Activated T-helper 17 cell treated with anti-CD3 and anti-CD28 coated beads, Interleukin-2, amount 50 U/mL, for 72 hours (primary cell): Measurements from ENCODE around the gene KCNJ6. TPM values are rescaled to one million over a fixed set of nuclear protein-coding genes. Genes with fewer than 3 reads are reported as not detected.

ENCODE experiments used
- ATAC-seq: fragments of 150-1000 bp; cut with Tn5 transposase; replicated peaks from 2 replicates; pipeline ENCODE4 v1.10.0; 2021; ENCODE audit warnings: mild to moderate bottlenecking, moderate library complexity
- H3K27ac Mint-ChIP-seq: one replicate; pipeline ENCODE4 v1.8.0; 2022; ENCODE audit warnings: mixed read lengths
- H3K27me3 Mint-ChIP-seq: one replicate; pipeline ENCODE4 v1.8.0; 2022; ENCODE audit warnings: mixed read lengths
- H3K36me3 Mint-ChIP-seq: one replicate; pipeline ENCODE4 v1.8.0; 2022; ENCODE audit warnings: low read depth, mild to moderate bottlenecking, mixed read lengths
- H3K4me1 Mint-ChIP-seq: one replicate; pipeline ENCODE4 v1.8.0; 2022; ENCODE audit warnings: mixed read lengths
- H3K4me3 Mint-ChIP-seq: one replicate; pipeline ENCODE4 v1.8.0; 2022; ENCODE audit warnings: mild to moderate bottlenecking, mixed read lengths
- H3K9me3 Mint-ChIP-seq: one replicate; pipeline ENCODE4 v1.8.0; 2022; ENCODE audit warnings: mixed read lengths
- total RNA-seq, 2 donors: library from RNA; stranded (reverse); gene quantifications; one replicate each; pipeline ENCODE4 v1.2.3, GENCODE V29; 2022

KCNJ6 gene
- total RNA-seq = not detected

- Mint-ChIP-seq H3K4me3 (no peak within 1 kb of the TSS), H3K4me1 (no peaks in the 10 kb centered on the region), H3K9me3 (peaks cover 4% of the 10 kb centered on the region), H3K36me3 (no peaks in the 10 kb centered on the region), H3K27me3 (peaks cover 59% of the 10 kb centered on the region), H3K27ac (no peak within 1 kb of the TSS)
- ATAC-seq = no peak
These were observed at the start of gene KCNJ6 for GRCh38 chr21:37916310-37917051. Gene KCNJ6, minus strand, starts transcription at chr21:37916457. Its CDS starts 75,775 bp downstream, at chr21:37840682.

GRCh38 chr21:37965088-37965805, 49.0 kb upstream of the KCNJ6 start:
- Mint-ChIP-seq H3K27me3 (no peaks in the 10 kb centered on the region), H3K36me3 (no peaks in the 10 kb centered on the region), H3K9me3 (no peaks in the 10 kb centered on the region), H3K4me3 (no peak overlapping the region), H3K4me1 (no peaks in the 10 kb centered on the region), H3K27ac (no peak overlapping the region)
- no peak for ATAC-seq

GRCh38 chr21:37958537-37958936, 42.3 kb upstream of the KCNJ6 start:
- Mint-ChIP-seq H3K9me3 (no peaks in the 10 kb centered on the region), H3K4me3 (no peak overlapping the region), H3K27ac (no peak overlapping the region), H3K36me3 (no peaks in the 10 kb centered on the region), H3K4me1 (no peaks in the 10 kb centered on the region), H3K27me3 (peaks cover 19% of the 10 kb centered on the region)
- no peak for ATAC-seq

GRCh38 chr21:37956772-37957171, 40.5 kb upstream of the KCNJ6 start:
- Mint-ChIP-seq H3K27me3 (peaks cover 21% of the 10 kb centered on the region), H3K4me3 (no peak overlapping the region), H3K36me3 (no peaks in the 10 kb centered on the region), H3K4me1 (no peaks in the 10 kb centered on the region), H3K9me3 (no peaks in the 10 kb centered on the region), H3K27ac (no peak overlapping the region)
- ATAC-seq = no peak

- H3K4me1 Mint-ChIP-seq = no peaks in the 10 kb centered on the region
- H3K9me3 Mint-ChIP-seq = peaks cover 5% of the 10 kb centered on the region
- H3K4me3 Mint-ChIP-seq = no peak overlapping the region
These were observed 28.8 kb upstream of the KCNJ6 start for GRCh38 chr21:37945036-37945435.

GRCh38 chr21:37944496-37944895, 28.2 kb upstream of the KCNJ6 start:
- H3K4me1 Mint-ChIP-seq = no peaks in the 10 kb centered on the region
- H3K9me3 Mint-ChIP-seq = peaks cover 9% of the 10 kb centered on the region
- no peak for ATAC-seq
- H3K36me3 Mint-ChIP-seq = no peaks in the 10 kb centered on the region
- no peak overlapping the region for H3K27ac Mint-ChIP-seq
- H3K27me3 Mint-ChIP-seq = peaks cover 13% of the 10 kb centered on the region
- no peak overlapping the region for H3K4me3 Mint-ChIP-seq

More at GRCh38 chr21:37945036-37945435, 28.8 kb upstream of the KCNJ6 start:
- Mint-ChIP-seq H3K27ac (no peak overlapping the region), H3K27me3 (peaks cover 13% of the 10 kb centered on the region), H3K36me3 (no peaks in the 10 kb centered on the region)
- no peak for ATAC-seq

GRCh38 chr21:37940691-37941090, 24.4 kb upstream of the KCNJ6 start:
- peaks cover 10% of the 10 kb centered on the region for H3K9me3 Mint-ChIP-seq
- ATAC-seq = no peak
- H3K4me3 Mint-ChIP-seq = no peak overlapping the region
- H3K27me3 Mint-ChIP-seq = peaks cover 9% of the 10 kb centered on the region
- no peaks in the 10 kb centered on the region for H3K36me3 Mint-ChIP-seq
- no peak overlapping the region for H3K27ac Mint-ChIP-seq
- no peaks in the 10 kb centered on the region for H3K4me1 Mint-ChIP-seq

- Mint-ChIP-seq H3K27ac (no peak overlapping the region), H3K4me1 (no peaks in the 10 kb centered on the region), H3K27me3 (peaks cover 12% of the 10 kb centered on the region), H3K9me3 (peaks cover 10% of the 10 kb centered on the region), H3K36me3 (no peaks in the 10 kb centered on the region), H3K4me3 (no peak overlapping the region)
- no peak for ATAC-seq
These were observed 23.6 kb upstream of the KCNJ6 start for GRCh38 chr21:37939838-37940237.

GRCh38 chr21:37939251-37939650, 23.0 kb upstream of the KCNJ6 start:
- Mint-ChIP-seq H3K4me1 (no peaks in the 10 kb centered on the region), H3K9me3 (peaks cover 12% of the 10 kb centered on the region), H3K4me3 (no peak overlapping the region), H3K36me3 (no peaks in the 10 kb centered on the region), H3K27me3 (peaks cover 12% of the 10 kb centered on the region), H3K27ac (no peak overlapping the region)
- ATAC-seq = no peak

GRCh38 chr21:37937668-37938067, 21.4 kb upstream of the KCNJ6 start:
- H3K4me3 Mint-ChIP-seq = no peak overlapping the region
- no peaks in the 10 kb centered on the region for H3K4me1 Mint-ChIP-seq
- ATAC-seq = no peak
- H3K9me3 Mint-ChIP-seq = peaks cover 16% of the 10 kb centered on the region
- H3K27me3 Mint-ChIP-seq = peaks cover 9% of the 10 kb centered on the region
- no peaks in the 10 kb centered on the region for H3K36me3 Mint-ChIP-seq
- no peak overlapping the region for H3K27ac Mint-ChIP-seq

GRCh38 chr21:37936010-37936785, 19.9 kb upstream of the KCNJ6 start:
- Mint-ChIP-seq H3K4me3 (no peak overlapping the region), H3K4me1 (no peaks in the 10 kb centered on the region), H3K27me3 (peaks cover 9% of the 10 kb centered on the region), H3K36me3 (no peaks in the 10 kb centered on the region), H3K27ac (no peak overlapping the region), H3K9me3 (peaks cover 16% of the 10 kb centered on the region)
- no peak for ATAC-seq

GRCh38 chr21:37932936-37933335, 16.7 kb upstream of the KCNJ6 start:
- Mint-ChIP-seq H3K27ac (no peak overlapping the region), H3K9me3 (peaks cover 6% of the 10 kb centered on the region), H3K36me3 (no peaks in the 10 kb centered on the region), H3K4me1 (no peaks in the 10 kb centered on the region), H3K4me3 (no peak overlapping the region), H3K27me3 (peaks cover 9% of the 10 kb centered on the region)
- ATAC-seq = no peak

GRCh38 chr21:37927711-37928110, 11.5 kb upstream of the KCNJ6 start:
- H3K4me3 Mint-ChIP-seq = no peak overlapping the region
- H3K27me3 Mint-ChIP-seq = peaks cover 12% of the 10 kb centered on the region
- H3K9me3 Mint-ChIP-seq = peaks cover 3% of the 10 kb centered on the region
- no peaks in the 10 kb centered on the region for H3K36me3 Mint-ChIP-seq
- H3K27ac Mint-ChIP-seq = no peak overlapping the region
- ATAC-seq = no peak
- no peaks in the 10 kb centered on the region for H3K4me1 Mint-ChIP-seq

GRCh38 chr21:37921091-37921490, 4.8 kb upstream of the KCNJ6 start:
- peaks cover 42% of the 10 kb centered on the region for H3K27me3 Mint-ChIP-seq
- H3K27ac Mint-ChIP-seq = no peak overlapping the region
- no peak for ATAC-seq
- H3K36me3 Mint-ChIP-seq = no peaks in the 10 kb centered on the region
- H3K4me1 Mint-ChIP-seq = no peaks in the 10 kb centered on the region
- no peak overlapping the region for H3K4me3 Mint-ChIP-seq
- peaks cover 7% of the 10 kb centered on the region for H3K9me3 Mint-ChIP-seq
